HG02610 (cell line): ENCODE results near the gene STK17B.
"Not testable (repeated sequence)": the region's sequence is repeated elsewhere in the genome, so short reads cannot be mapped to it uniquely, and the experiment has no call there.

Experiments used
- ATAC-seq: cut with Tn5 transposase; IDR thresholded peaks from one replicate; pipeline ENCODE4 v1.9.1; 2021; ENCODE audit warnings: mild to moderate bottlenecking, moderate library complexity; ENCODE audit not compliant: unreplicated experiment

Gene STK17B

GRCh38 chr2:196171248-196171871 is at the start of gene STK17B:
STK17B (minus strand) TSS chr2:196171578; CDS start chr2:196163383, 8,195 bp downstream.
- peak; percentile 60 for ATAC-seq

GRCh38 chr2:196220671-196221070 is 49.3 kb upstream of the STK17B start:
- no peak for ATAC-seq

GRCh38 chr2:196219671-196220070 is 48.3 kb upstream of the STK17B start:
- ATAC-seq, result no peak

- ATAC-seq, result no peak
Measured at GRCh38 chr2:196218106-196218505, 46.7 kb upstream of the STK17B start.

- ATAC-seq, result no peak
Measured at GRCh38 chr2:196217116-196217515, 45.7 kb upstream of the STK17B start.

- ATAC-seq, result no peak
Measured at GRCh38 chr2:196215376-196215775, 44.0 kb upstream of the STK17B start.

GRCh38 chr2:196214156-196214555 is 42.8 kb upstream of the STK17B start:
- no peak for ATAC-seq

GRCh38 chr2:196213252-196213980 is 42.0 kb upstream of the STK17B start:
- no peak for ATAC-seq

- no peak for ATAC-seq
Measured at GRCh38 chr2:196208915-196209314, 37.5 kb upstream of the STK17B start.

- no peak for ATAC-seq
Measured at GRCh38 chr2:196206804-196207203, 35.4 kb upstream of the STK17B start.

- ATAC-seq, result no peak
Measured at GRCh38 chr2:196205881-196206435, 34.6 kb upstream of the STK17B start.

GRCh38 chr2:196205011-196205766 is 33.8 kb upstream of the STK17B start:
- ATAC-seq, result peak; percentile 48

GRCh38 chr2:196201229-196202009 is 30.0 kb upstream of the STK17B start:
- no peak for ATAC-seq

- peak; percentile 97 for ATAC-seq
Measured at GRCh38 chr2:196200557-196200956, 29.2 kb upstream of the STK17B start.

- no peak for ATAC-seq
Measured at GRCh38 chr2:196195758-196196157, 24.4 kb upstream of the STK17B start.

GRCh38 chr2:196195302-196195701 is 23.9 kb upstream of the STK17B start:
- ATAC-seq, result no peak

- no peak for ATAC-seq
Measured at GRCh38 chr2:196191541-196191940, 20.2 kb upstream of the STK17B start.

GRCh38 chr2:196187898-196188458 is 16.6 kb upstream of the STK17B start:
- peak; percentile 48 for ATAC-seq

- ATAC-seq, result not testable (repeated sequence)
Measured at GRCh38 chr2:196187175-196187700, 15.9 kb upstream of the STK17B start.
